ENCODE results near the gene SMAD6.

- no peak for TF ChIP-seq MAX (IDR thresholded peaks at IDR 0.05; ENCODE audit: low read depth)
- TF ChIP-seq REST (IDR thresholded peaks at IDR 0.05; ENCODE audit: low read depth, low read length), result no peak
- no peak for TF ChIP-seq CTCF (IDR thresholded peaks at IDR 0.05)
- no peak for TF ChIP-seq RAD21 (IDR thresholded peaks at IDR 0.05; ENCODE audit: low read length)
- no peak for TF ChIP-seq ZBTB33 (IDR thresholded peaks at IDR 0.05; ENCODE audit: borderline replicate concordance, low read depth)
- no peak for TF ChIP-seq RCOR1 (IDR thresholded peaks at IDR 0.05; ENCODE audit: low read length)
- TF ChIP-seq MXI1 (IDR thresholded peaks at IDR 0.05; ENCODE audit: low read depth, low read length), result no peak
- TF ChIP-seq YY1 (IDR thresholded peaks at IDR 0.05; ENCODE audit: low read depth), result no peak
- TF ChIP-seq EP300 (IDR thresholded peaks at IDR 0.05; ENCODE audit: borderline replicate concordance in 1 of 2, low read depth in 1 of 2, low read length in 1 of 2), result no peak
- no peak for TF ChIP-seq EZH2phosphoT487 (IDR thresholded peaks at IDR 0.05; ENCODE audit: borderline replicate concordance, low read depth)
- no peak for TF ChIP-seq FOSL2 (IDR thresholded peaks at IDR 0.05; ENCODE audit: borderline replicate concordance, low read depth)
- no peak for TF ChIP-seq GATA2 (CRISPR knock-in tag; IDR thresholded peaks at IDR 0.05)
- no peak for TF ChIP-seq USF1 (IDR thresholded peaks at IDR 0.05; ENCODE audit: borderline replicate concordance, low read depth)
These were observed 4.8 kb downstream of the SMAD6 start for GRCh38 chr15:66706840-66707239.

Measured in SK-N-SH (cell line).